Activated CD8-positive, alpha-beta T cell treated with anti-CD3 and anti-CD28 coated beads for 36 hours (primary cell): Measurements from ENCODE around the gene PALS1. TPM values are rescaled to one million over a fixed set of nuclear protein-coding genes. Genes with fewer than 3 reads are reported as not detected.

Experiments used
- ATAC-seq: fragments of 200-7000 bp; cut with Tn5 transposase; one replicate; pipeline ENCODE4 v1.10.0; 2021; ENCODE audit warnings: mild to moderate bottlenecking, moderate library complexity
- CTCF ChIA-PET: fragments of 350-600 bp; sonication (Branson Sonifier 250); formaldehyde crosslinking; loops from one replicate; lab custom pipeline; 2021; ENCODE audit warnings: antibody characterized with exemption; lab: Charles Lee
- POLR2A ChIA-PET: fragments of 350-600 bp; sonication (Branson Sonifier 250); formaldehyde crosslinking; loops from one replicate; lab custom pipeline; 2021; ENCODE audit warnings: antibody characterized with exemption; lab: Charles Lee
- DNase-seq: peaks from one replicate; pipeline ENCODE4 v3.0.0-alpha.2; 2020
- H3K27ac Mint-ChIP-seq: one replicate; pipeline ENCODE4 v1.8.0; 2021; ENCODE audit warnings: mild to moderate bottlenecking, mixed read lengths
- H3K27me3 Mint-ChIP-seq: one replicate; pipeline ENCODE4 v1.8.0; 2021; ENCODE audit warnings: mixed read lengths
- H3K36me3 Mint-ChIP-seq: one replicate; pipeline ENCODE4 v1.8.0; 2021; ENCODE audit warnings: low read depth, mixed read lengths
- H3K4me1 Mint-ChIP-seq: one replicate; pipeline ENCODE4 v1.8.0; 2021; ENCODE audit warnings: low read depth, mixed read lengths
- H3K4me3 Mint-ChIP-seq: one replicate; pipeline ENCODE4 v1.8.0; 2021; ENCODE audit warnings: mild to moderate bottlenecking, moderate library complexity, mixed read lengths
- H3K9me3 Mint-ChIP-seq: one replicate; pipeline ENCODE4 v1.8.0; 2021; ENCODE audit warnings: mixed read lengths
- intact Hi-C: fragments of 100-400 bp; cut with micrococcal nuclease; formaldehyde crosslinking; loops from one replicate; pipeline ENCODE4 v1.10.0; 2022
- total RNA-seq, 2 experiments: library from RNA; stranded (reverse); gene quantifications; one replicate each; pipeline ENCODE4 v1.2.3, GENCODE V29; 2021
- TF ChIP-seq, protein P1 (sequence below): fragments of 200-600 bp; IDR thresholded peaks from one replicate; pipeline ENCODE4 v1.8.0; 2022; ENCODE audit warnings: antibody characterized with exemption, mild to moderate bottlenecking

PALS1 gene
- 1 to 10 TPM; 3.9 to 4.7 TPM for total RNA-seq

DNA sequence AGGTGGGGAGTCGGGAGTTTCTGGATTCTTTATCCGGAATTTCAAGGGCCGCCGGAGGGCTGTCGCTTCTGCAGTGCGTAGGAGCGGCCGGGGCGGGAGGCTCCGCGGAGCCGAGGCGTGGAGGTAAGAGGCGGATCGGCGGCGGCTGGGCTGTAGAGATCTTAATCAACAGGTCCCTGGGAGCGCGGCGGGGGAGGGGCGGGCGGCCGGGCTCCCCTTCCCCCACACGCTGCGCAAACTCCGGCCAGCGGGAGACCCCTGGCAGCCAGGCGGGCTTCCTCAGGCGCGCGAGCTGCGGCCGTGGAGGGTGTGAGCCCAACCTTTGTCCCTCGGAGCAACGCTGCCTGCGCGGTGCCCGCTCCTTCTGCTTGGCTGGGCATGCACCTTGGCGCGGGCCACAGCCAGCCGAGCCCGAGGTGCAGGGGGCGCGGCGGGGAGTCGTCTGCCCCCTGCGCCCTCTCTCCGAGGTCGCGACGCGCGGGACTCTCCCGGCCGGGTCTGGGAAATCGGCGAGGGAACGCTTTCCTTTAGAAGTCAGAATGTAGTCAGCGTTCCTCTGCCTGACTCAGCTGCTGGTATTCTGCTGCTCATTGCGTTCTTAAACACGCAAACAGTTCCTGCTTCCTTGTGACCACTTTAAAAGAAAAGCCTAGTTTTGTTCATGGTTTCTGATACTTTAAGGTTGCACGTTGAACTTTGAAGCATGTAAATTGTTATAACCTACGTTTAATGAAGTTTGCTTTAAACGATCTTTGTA, at the start of gene PALS1:
Gene PALS1 (plus strand): TSS at position 25 of the 757 bp plus-strand sequence. CDS start 37,736 bp downstream, outside the sequence.
- POLR2A ChIA-PET = interaction anchor here (0.6 kb wide), 1 partner anchor 99 kb away, joined by 3 read pairs; no protein-coding TSS in a partner anchor
- DNase-seq = peak; percentile 61
- intact Hi-C loops = loop anchor here (5.0 kb wide), 1 partner anchor 54 kb away; the partner anchor contains the start of gene GARIN2
- Mint-ChIP-seq H3K36me3 (no peaks in the 10 kb centered on the region), H3K4me1 (peaks cover 20% of the 10 kb centered on the region), H3K4me3 (peak within 1 kb of the TSS; percentile 82), H3K9me3 (no peaks in the 10 kb centered on the region), H3K27me3 (peaks cover 9% of the 10 kb centered on the region), H3K27ac (peak within 1 kb of the TSS; percentile 87)
- CTCF ChIA-PET = interaction anchor here (0.6 to 1.0 kb wide), 2 partner anchors 44 kb away, joined by 3 to 4 read pairs; no protein-coding TSS in a partner anchor
- TF ChIP-seq, protein P1, sequence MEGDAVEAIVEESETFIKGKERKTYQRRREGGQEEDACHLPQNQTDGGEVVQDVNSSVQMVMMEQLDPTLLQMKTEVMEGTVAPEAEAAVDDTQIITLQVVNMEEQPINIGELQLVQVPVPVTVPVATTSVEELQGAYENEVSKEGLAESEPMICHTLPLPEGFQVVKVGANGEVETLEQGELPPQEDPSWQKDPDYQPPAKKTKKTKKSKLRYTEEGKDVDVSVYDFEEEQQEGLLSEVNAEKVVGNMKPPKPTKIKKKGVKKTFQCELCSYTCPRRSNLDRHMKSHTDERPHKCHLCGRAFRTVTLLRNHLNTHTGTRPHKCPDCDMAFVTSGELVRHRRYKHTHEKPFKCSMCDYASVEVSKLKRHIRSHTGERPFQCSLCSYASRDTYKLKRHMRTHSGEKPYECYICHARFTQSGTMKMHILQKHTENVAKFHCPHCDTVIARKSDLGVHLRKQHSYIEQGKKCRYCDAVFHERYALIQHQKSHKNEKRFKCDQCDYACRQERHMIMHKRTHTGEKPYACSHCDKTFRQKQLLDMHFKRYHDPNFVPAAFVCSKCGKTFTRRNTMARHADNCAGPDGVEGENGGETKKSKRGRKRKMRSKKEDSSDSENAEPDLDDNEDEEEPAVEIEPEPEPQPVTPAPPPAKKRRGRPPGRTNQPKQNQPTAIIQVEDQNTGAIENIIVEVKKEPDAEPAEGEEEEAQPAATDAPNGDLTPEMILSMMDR = no peak
- ATAC-seq = peak; percentile 63

DNA sequence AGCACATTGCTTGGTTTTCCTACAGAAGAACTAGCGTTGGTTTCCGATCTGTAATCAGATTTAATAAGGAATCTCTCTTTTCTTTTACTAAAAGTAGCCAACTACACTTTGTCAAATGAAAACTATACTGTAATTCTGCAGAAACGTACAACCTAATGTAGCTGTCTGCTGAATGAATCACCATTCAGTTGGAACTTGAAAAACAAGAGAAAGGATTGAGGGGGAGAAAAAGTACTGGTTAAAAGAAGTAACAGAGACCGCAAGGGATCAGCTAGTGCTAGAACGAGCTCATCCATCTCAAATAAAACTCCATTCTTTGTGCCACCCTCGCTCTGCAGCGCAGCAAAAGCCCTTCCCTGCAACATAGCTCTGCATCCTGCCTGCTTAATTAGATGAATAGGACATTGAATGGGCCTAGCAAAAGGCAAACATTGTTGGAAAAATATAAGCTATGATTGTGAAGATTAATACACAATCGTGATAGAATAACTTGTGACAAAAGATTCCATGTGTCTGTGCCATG, 49.4 kb upstream of the PALS1 start:
- ATAC-seq = no peak
- intact Hi-C loops = no loop called here

DNA sequence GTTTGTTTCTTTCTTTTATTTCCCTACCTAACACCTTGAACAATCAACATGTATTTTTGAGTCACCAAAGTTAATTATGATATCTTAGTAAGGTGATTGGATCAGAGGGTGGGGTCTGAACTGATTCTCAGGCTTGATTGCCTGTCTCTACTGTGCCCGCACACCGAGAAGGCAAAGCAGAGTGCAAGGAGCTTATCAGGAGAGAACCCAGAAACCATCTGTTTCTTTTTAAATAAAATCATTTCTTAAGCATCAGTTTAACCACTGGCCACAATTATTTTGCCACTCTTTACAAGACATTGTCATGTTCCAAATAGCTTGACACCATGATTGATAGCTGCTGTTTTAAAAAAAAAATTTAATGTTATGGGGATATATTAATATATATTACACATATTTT, 48.9 kb upstream of the PALS1 start:
- no peak for ATAC-seq
- intact Hi-C loops = no loop called here
- H3K4me1 Mint-ChIP-seq = peaks cover 10% of the 10 kb centered on the region
- DNase-seq = no peak
- ChIA-PET CTCF (interaction anchor here (0.8 to 1.2 kb wide), 3 partner anchors 26 to 144 kb away, joined by 3 read pairs; no protein-coding TSS in a partner anchor), POLR2A (no interaction called here)
- no peaks in the 10 kb centered on the region for H3K9me3 Mint-ChIP-seq
- H3K27ac Mint-ChIP-seq = no peak overlapping the region
- H3K4me3 Mint-ChIP-seq = no peak overlapping the region
- no peaks in the 10 kb centered on the region for H3K27me3 Mint-ChIP-seq
- no peaks in the 10 kb centered on the region for H3K36me3 Mint-ChIP-seq
- TF ChIP-seq, protein P1 = no peak

More for the DNA sequence above, 49.4 kb upstream of the PALS1 start:
- CTCF ChIA-PET = interaction anchor here (0.8 to 1.2 kb wide), 3 partner anchors 25 to 145 kb away, joined by 3 read pairs; no protein-coding TSS in a partner anchor
- POLR2A ChIA-PET = no interaction called here
- H3K27me3 Mint-ChIP-seq = no peaks in the 10 kb centered on the region
- H3K27ac Mint-ChIP-seq = no peak overlapping the region
- TF ChIP-seq, protein P1 = no peak
- H3K36me3 Mint-ChIP-seq = no peaks in the 10 kb centered on the region
- DNase-seq = no peak
- no peak overlapping the region for H3K4me3 Mint-ChIP-seq
- H3K9me3 Mint-ChIP-seq = no peaks in the 10 kb centered on the region
- peaks cover 9% of the 10 kb centered on the region for H3K4me1 Mint-ChIP-seq

DNA sequence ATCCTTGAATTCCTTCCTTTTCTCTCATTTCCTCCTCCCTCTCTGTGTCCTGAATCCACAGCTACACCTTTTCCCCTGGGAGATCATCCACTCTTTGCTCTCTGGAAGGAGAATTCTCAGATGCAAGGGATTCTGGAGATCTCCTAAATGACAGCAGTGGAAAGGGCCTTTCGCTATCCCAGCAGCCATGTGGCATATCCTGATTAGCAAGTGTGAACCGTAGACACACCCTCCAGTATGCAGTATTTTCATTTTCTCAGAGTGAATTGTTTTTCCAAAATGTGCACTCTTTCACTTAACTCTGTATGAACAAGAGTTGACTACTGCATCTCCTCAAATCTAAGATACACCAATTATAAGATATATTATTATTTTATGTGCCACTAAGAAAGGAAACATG, 46.0 kb upstream of the PALS1 start:
- POLR2A ChIA-PET = no interaction called here
- no peak overlapping the region for H3K27ac Mint-ChIP-seq
- intact Hi-C loops = no loop called here
- no peak overlapping the region for H3K4me3 Mint-ChIP-seq
- no peaks in the 10 kb centered on the region for H3K36me3 Mint-ChIP-seq
- CTCF ChIA-PET = no interaction called here
- no peaks in the 10 kb centered on the region for H3K9me3 Mint-ChIP-seq
- H3K27me3 Mint-ChIP-seq = no peaks in the 10 kb centered on the region
- DNase-seq (no peak), ATAC-seq (no peak)
- TF ChIP-seq, protein P1 = no peak
- peaks cover 2% of the 10 kb centered on the region for H3K4me1 Mint-ChIP-seq

DNA sequence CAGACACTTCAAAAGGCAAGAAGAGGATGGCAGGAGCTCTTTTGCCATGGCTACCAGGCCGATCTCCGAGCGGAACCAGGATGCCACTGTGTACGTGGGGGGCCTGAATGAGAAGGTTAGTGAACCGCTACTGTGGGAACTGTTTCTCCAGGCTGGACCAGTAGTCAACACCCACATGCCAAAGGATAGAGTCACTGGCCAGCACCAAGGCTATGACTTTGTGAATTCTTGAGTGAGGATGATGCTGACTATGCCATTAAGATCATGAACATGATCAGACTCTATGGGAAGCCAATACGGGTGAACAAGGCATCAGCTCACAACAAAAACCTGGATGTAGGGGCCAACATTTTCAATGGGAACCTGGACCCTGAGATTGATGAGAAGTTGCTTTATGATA, 42.2 kb upstream of the PALS1 start:
- DNase-seq = no peak
- Mint-ChIP-seq H3K36me3 (no peaks in the 10 kb centered on the region), H3K27me3 (no peaks in the 10 kb centered on the region), H3K4me1 (peaks cover 2% of the 10 kb centered on the region), H3K9me3 (no peaks in the 10 kb centered on the region), H3K4me3 (no peak overlapping the region), H3K27ac (no peak overlapping the region)
- ATAC-seq = no peak
- POLR2A ChIA-PET = interaction anchor here (1.2 kb wide), 1 partner anchor 12 kb away, joined by 3 read pairs; no protein-coding TSS in a partner anchor
- intact Hi-C loops = no loop called here
- TF ChIP-seq, protein P1 = no peak
- CTCF ChIA-PET = no interaction called here
